Thyroid gland (tissue), 4 donors: Measurements from ENCODE around the gene EHMT1. TPM values are rescaled to one million over a fixed set of nuclear protein-coding genes. Genes with fewer than 3 reads are reported as not detected.
A peak's percentile ranks its signal among the peaks of the same experiment; 100 is the strongest.

ENCODE experiments used
- DNase-seq, 2 donors: peaks; one replicate each; pipeline ENCODE4 v3.0.0-alpha.2; 2019
- H3K27ac ChIP-seq, 3 donors: fragments of 200-600 bp; sonication (generic); 1 replicate in 2 of 3; 2 replicates in 1 of 3; pipeline ENCODE4 v1.5.1; 2016 to 2019; ENCODE audit warnings: mild to moderate bottlenecking in 1 of 3, moderate library complexity in 1 of 3
- H3K27me3 ChIP-seq: fragments of 200-600 bp; sonication (generic); one replicate; pipeline ENCODE4 v1.5.1; 2019
- H3K36me3 ChIP-seq, 2 donors: fragments of 200-600 bp; sonication (generic); one replicate each; pipeline ENCODE4 v1.5.1; 2016 to 2019
- H3K4me1 ChIP-seq, 2 donors: fragments of 200-600 bp; sonication (generic); one replicate each; pipeline ENCODE4 v1.5.1; 2017 to 2019
- H3K4me3 ChIP-seq, 3 donors: fragments of 200-600 bp; sonication (generic); replicated peaks in 1 of 3; 1 replicate in 2 of 3; 2 replicates in 1 of 3; pipeline ENCODE4 v1.5.1; 2016; ENCODE audit warnings: mild to moderate bottlenecking in 1 of 3
- H3K9me3 ChIP-seq: fragments of 200-600 bp; sonication (generic); one replicate; pipeline ENCODE4 v1.5.1; 2017
- CTCF ChIP-seq, 6 experiments: fragments of 200-600 bp in 3 of 6; fragments of 450-650 bp in 3 of 6; sonication (generic) in 3 of 6; IDR thresholded peaks; one replicate each; pipeline ENCODE4 v1.5.1; 2016 to 2019; ENCODE audit warnings: antibody characterized with exemption in 6 of 6, mild to moderate bottlenecking in 2 of 6, inconsistent platforms in 1 of 6, moderate library complexity in 1 of 6
- POLR2A ChIP-seq, 2 donors: fragments of 450-650 bp; IDR thresholded peaks; one replicate each; pipeline ENCODE4 v1.6.1; 2017; ENCODE audit warnings: antibody characterized with exemption in 2 of 2, mild to moderate bottlenecking in 2 of 2, moderate library complexity in 1 of 2
- WGBS, 2 donors: methylation state at CpG; one replicate each; pipeline ENCODE4 v1.1.5; 2017; 5-methylcytosine and 5-hydroxymethylcytosine counted together
- intact Hi-C: fragments of 100-400 bp; cut with DNase I; formaldehyde crosslinking; loops from one replicate; pipeline ENCODE4 v1.15.1; 2023
- total RNA-seq, 4 donors: library from RNA; depleted of rRNA; stranded (reverse); fragments of >200 nt; gene quantifications; one replicate each; pipeline ENCODE4 v1.2.3, GENCODE V29; 2016

EHMT1 gene
- total RNA-seq, 4 donors from 2014 or later, result 56.8 to 99.5 (median 94.4) TPM

DNA sequence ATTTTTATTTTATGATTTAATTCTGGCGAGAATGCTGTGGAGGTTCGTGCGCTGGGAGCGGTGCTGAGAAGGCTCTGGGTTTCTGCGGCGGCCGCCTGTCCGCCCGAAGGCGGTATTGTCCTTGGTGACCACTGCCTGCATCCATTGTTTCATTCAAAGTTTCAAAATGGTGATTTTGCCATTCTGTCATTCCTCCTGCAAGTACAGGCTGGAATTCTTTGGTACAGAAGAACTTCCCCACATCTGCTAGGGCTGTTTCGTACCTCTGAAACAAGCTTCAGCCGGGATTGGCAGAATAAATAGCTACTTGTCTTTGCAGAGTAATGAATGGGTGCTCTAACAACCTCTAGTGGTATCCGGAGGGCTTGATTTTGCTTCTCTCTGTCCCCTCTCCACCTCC, 146.2 kb downstream of the EHMT1 start:
- no peak for DNase-seq
- Histone ChIP-seq H3K4me1 (peaks cover 19 to 39% of the 10 kb centered on the region in 2 donors), H3K4me3 (no peak overlapping the region), H3K27me3 (no peaks in the 10 kb centered on the region), H3K36me3 (peaks cover 10 to 13% of the 10 kb centered on the region in 2 donors), H3K27ac (peak overlapping the region in 1 of 3 donors; percentile 46), H3K9me3 (no peaks in the 10 kb centered on the region)
- WGBS, 2 donors, result 87% methylated on average over 13 of the region's 13 CpGs
- TF ChIP-seq POLR2A (IDR thresholded peaks at IDR 0.05) (no peak), CTCF (IDR thresholded peaks at IDR 0.05) (no peak)
- intact Hi-C loops, result loop anchor here (10.0 kb wide), 1 partner anchor 90 kb away; no protein-coding TSS in a partner anchor

GRCh38 chr9:137765536-137765935, 146.7 kb downstream of the EHMT1 start:
- H3K27ac ChIP-seq, result peak overlapping the region in 1 of 3 donors; percentile 46
- DNase-seq, result no peak
- no peaks in the 10 kb centered on the region for H3K9me3 ChIP-seq
- no peak overlapping the region for H3K4me3 ChIP-seq
- no peak for TF ChIP-seq POLR2A (IDR thresholded peaks at IDR 0.05)
- TF ChIP-seq CTCF (IDR thresholded peaks at IDR 0.05), result no peak
- H3K36me3 ChIP-seq, result peaks cover 10 to 13% of the 10 kb centered on the region in 2 donors
- 62 to 74% methylated on average over 13 of the region's 13 CpGs for WGBS, 2 donors
- no peaks in the 10 kb centered on the region for H3K27me3 ChIP-seq
- intact Hi-C loops, result loop anchor here (10.0 kb wide), 1 partner anchor 91 kb away; no protein-coding TSS in a partner anchor
- H3K4me1 ChIP-seq, result peaks cover 19 to 43% of the 10 kb centered on the region in 2 donors

DNA sequence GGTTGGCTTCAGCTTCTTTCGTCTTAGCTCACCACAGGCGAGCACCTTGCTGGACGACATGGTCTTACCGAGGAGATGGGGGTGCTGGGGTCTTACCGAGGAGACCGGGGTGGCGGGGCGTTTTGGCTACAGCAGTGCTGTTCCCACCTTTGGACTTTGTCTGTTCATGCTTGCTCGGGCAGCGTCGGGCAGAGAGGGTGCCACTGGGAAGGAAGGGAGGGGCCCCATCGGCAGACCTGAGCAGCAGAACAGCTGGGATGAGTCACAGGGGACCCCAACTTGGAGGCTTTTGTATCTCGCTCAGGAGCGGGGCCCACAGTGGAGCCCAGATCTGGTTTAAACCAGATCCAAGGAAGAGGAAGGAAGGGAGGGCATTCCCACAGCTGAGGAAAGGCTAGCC, 152.8 kb downstream of the EHMT1 start:
- H3K4me1 ChIP-seq, result peaks cover 6% of the 10 kb centered on the region in 2 donors
- TF ChIP-seq CTCF (IDR thresholded peaks at IDR 0.05) (no peak), POLR2A (IDR thresholded peaks at IDR 0.05) (no peak)
- intact Hi-C loops, result no loop called here
- no peak overlapping the region for H3K4me3 ChIP-seq
- no peaks in the 10 kb centered on the region for H3K9me3 ChIP-seq
- H3K27ac ChIP-seq, result no peak overlapping the region
- no peaks in the 10 kb centered on the region for H3K27me3 ChIP-seq
- DNase-seq, result no peak
- H3K36me3 ChIP-seq, result peaks cover 19 to 22% of the 10 kb centered on the region in 2 donors
- WGBS, 2 donors, result 88 to 92% methylated on average over 14 of the region's 14 CpGs

- intact Hi-C loops, result no loop called here
- Histone ChIP-seq H3K27ac (no peak overlapping the region), H3K4me1 (peaks cover 6% of the 10 kb centered on the region in 2 donors), H3K36me3 (peaks cover 23 to 24% of the 10 kb centered on the region in 2 donors), H3K9me3 (no peaks in the 10 kb centered on the region), H3K27me3 (no peaks in the 10 kb centered on the region), H3K4me3 (no peak overlapping the region)
- no peak for TF ChIP-seq CTCF (IDR thresholded peaks at IDR 0.05)
- no peak for TF ChIP-seq POLR2A (IDR thresholded peaks at IDR 0.05)
- WGBS, 2 donors, result 87% methylated on average over 12 of the region's 12 CpGs
- DNase-seq, result no peak
Measured at GRCh38 chr9:137772281-137772873, 153.6 kb downstream of the EHMT1 start.

- Histone ChIP-seq H3K9me3 (no peaks in the 10 kb centered on the region), H3K27me3 (no peaks in the 10 kb centered on the region), H3K36me3 (peaks cover 46% of the 10 kb centered on the region in 2 donors), H3K4me3 (no peak overlapping the region), H3K27ac (no peak overlapping the region), H3K4me1 (peaks cover 0 to 6% of the 10 kb centered on the region in 2 donors)
- DNase-seq, result no peak
- WGBS, 2 donors, result 91 to 93% methylated on average over 15 to 16 of the region's 24 CpGs
- no peak for TF ChIP-seq POLR2A (IDR thresholded peaks at IDR 0.05)
- no peak for TF ChIP-seq CTCF (IDR thresholded peaks at IDR 0.05)
- intact Hi-C loops, result no loop called here
Measured at GRCh38 chr9:137774775-137775386, 156.1 kb downstream of the EHMT1 start.
